ENCODE measurements around the gene KRTAP4-2.
"Not testable (repeated sequence)": the region's sequence is repeated elsewhere in the genome, so short reads cannot be mapped to it uniquely, and the experiment has no call there.

The KRTAP4-2 gene

GRCh38 chr17:41145261-41145660 lies 32.8 kb downstream of the KRTAP4-2 start:
- no peak overlapping the region for H3K4me3 ChIP-seq (ENCODE audit: low read length)
- no peak for TF ChIP-seq CTCF (conservative IDR thresholded peaks at IDR 0.05; ENCODE audit: low read length)
- DNase-seq (ENCODE audit: low read depth) = no peak

- TF ChIP-seq CTCF (conservative IDR thresholded peaks at IDR 0.05; ENCODE audit: low read length) = no peak
- H3K4me3 ChIP-seq (ENCODE audit: low read length) = no peak overlapping the region
- no peak for DNase-seq (ENCODE audit: low read depth)
These were observed 33.2 kb downstream of the KRTAP4-2 start for GRCh38 chr17:41144846-41145245.

- no peak for DNase-seq (ENCODE audit: low read depth)
- no peak overlapping the region for H3K4me3 ChIP-seq (ENCODE audit: low read length)
- TF ChIP-seq CTCF (conservative IDR thresholded peaks at IDR 0.05; ENCODE audit: low read length) = no peak
These were observed 36.7 kb downstream of the KRTAP4-2 start for GRCh38 chr17:41141361-41141760.

- no peak within 1 kb of the TSS for H3K4me3 ChIP-seq (ENCODE audit: low read length)
- TF ChIP-seq CTCF (conservative IDR thresholded peaks at IDR 0.05; ENCODE audit: low read length) = no peak
- peak; percentile 95 for DNase-seq (ENCODE audit: low read depth)
These were observed 37.5 kb downstream of the KRTAP4-2 start, which contains the start of gene KRTAP4-6 for GRCh38 chr17:41140360-41141131. Gene KRTAP4-6, minus strand, starts transcription at chr17:41140544. Its CDS starts 57 bp downstream, at chr17:41140487.

- not testable (repeated sequence) for DNase-seq (ENCODE audit: low read depth); H3K4me3 ChIP-seq (ENCODE audit: low read length)
These were observed 38.2 kb downstream of the KRTAP4-2 start for GRCh38 chr17:41139865-41140264.

- no peak overlapping the region for H3K4me3 ChIP-seq (ENCODE audit: low read length)
- DNase-seq (ENCODE audit: low read depth) = peak; percentile 43
- TF ChIP-seq CTCF (conservative IDR thresholded peaks at IDR 0.05; ENCODE audit: low read length) = no peak
These were observed 43.9 kb downstream of the KRTAP4-2 start for GRCh38 chr17:41133880-41134735.

- TF ChIP-seq CTCF (conservative IDR thresholded peaks at IDR 0.05; ENCODE audit: low read length) = no peak
- H3K4me3 ChIP-seq (ENCODE audit: low read length) = no peak overlapping the region
- no peak for DNase-seq (ENCODE audit: low read depth)
These were observed 46.0 kb downstream of the KRTAP4-2 start for GRCh38 chr17:41131979-41132378.

Measured in AG10803 (cell line).